Adrenal gland (tissue), 12 donors: ENCODE data around the gene NPAS3. TPM values are rescaled to one million over a fixed set of nuclear protein-coding genes. Genes with fewer than 3 reads are reported as not detected.

Experiments used
- DNase-seq, 7 donors: peaks; one replicate each; pipeline ENCODE4 v3.0.0-alpha.2; 2019 to 2020
- H3K27ac ChIP-seq, 5 donors: fragments of 200-600 bp; sonication (generic) in 4 of 5; 1 replicate in 3 of 5; 2 replicates in 2 of 5; pipeline versions ENCODE4 v1.5.1 to v1.8.0; 2016 to 2020; ENCODE audit warnings: mild to moderate bottlenecking in 1 of 5
- H3K27me3 ChIP-seq: fragments of 200-600 bp; 2 replicates; pipeline ENCODE4 v1.8.0; 2021
- H3K36me3 ChIP-seq, 2 donors: fragments of 200-600 bp; replicated peaks in 1 of 2; 1 replicate in 1 of 2; 2 replicates in 1 of 2; pipeline versions ENCODE4 v1.5.1 to v1.8.0; 2018 to 2022
- H3K4me1 ChIP-seq, 2 donors: fragments of 200-600 bp; replicated peaks in 1 of 2; 1 replicate in 1 of 2; 2 replicates in 1 of 2; pipeline versions ENCODE4 v1.5.1 to v1.8.0; 2018 to 2021
- H3K4me3 ChIP-seq, 4 donors: fragments of 200-600 bp; sonication (generic) in 3 of 4; one replicate each; pipeline ENCODE4 v1.5.1; 2016 to 2018
- H3K9me3 ChIP-seq, 3 donors: fragments of 200-600 bp; sonication (generic) in 1 of 3; replicated peaks in 1 of 3; 1 replicate in 2 of 3; 2 replicates in 1 of 3; pipeline versions ENCODE4 v1.5.1 to v1.8.0; 2016 to 2021
- CTCF ChIP-seq, 6 experiments: fragments of 450-650 bp in 4 of 6; fragments of 200-600 bp in 2 of 6; sonication (generic) in 1 of 6; IDR thresholded peaks; 1 replicate in 5 of 6; 2 replicates in 1 of 6; pipeline versions ENCODE4 v1.5.1 to v1.8.0; 2016 to 2021; ENCODE audit warnings: antibody characterized with exemption in 6 of 6, mild to moderate bottlenecking in 2 of 6, moderate library complexity in 1 of 6
- POLR2A ChIP-seq, 2 donors: fragments of 450-650 bp; IDR thresholded peaks; one replicate each; pipeline ENCODE4 v1.6.1; 2017; ENCODE audit warnings: antibody characterized with exemption in 2 of 2, mild to moderate bottlenecking in 2 of 2, moderate library complexity in 1 of 2
- WGBS, 4 donors: extraction: QIAGEN DNeasy Blood & Tissue Kit in 2 of 4; methylation state at CpG; one replicate each; pipeline versions ENCODE4 v1.1.5 to v1.1.7; 2013 to 2017; 5-methylcytosine and 5-hydroxymethylcytosine counted together
- intact Hi-C, 2 donors: fragments of 100-400 bp; cut with DNase I; formaldehyde crosslinking; loops; one replicate each; pipeline versions ENCODE4 v1.14.1 to v1.15.0; 2022 to 2023
- polyA plus RNA-seq, 3 donors: library from polyadenylated mRNA; stranded (reverse); fragments of 200-250 nt in 2 of 3; fragments of 350-450 nt in 1 of 3; fragmentation: Illumina TruSeq in 1 of 3; extraction: RNeasy Lipid Tissue Mini Kit (QIAGEN cat#74804) in 1 of 3; gene quantifications; one replicate each; pipeline ENCODE4 v1.2.3, GENCODE V29; 2013 to 2014
- total RNA-seq, 9 donors: library from RNA; depleted of rRNA in 4 of 9; stranded (reverse); fragments of >200 nt in 4 of 9; fragments of 120-200 nt in 1 of 9; fragmentation: NEBNext Ultra II Directional in 1 of 9; extraction: Animal tissue kit (Norgen Biotek cat#: 25700) in 1 of 9; gene quantifications; one replicate each; pipeline versions ENCODE4 v1.1.0 to v1.2.4, GENCODE V29; 2013 to 2023
- donor health status: healthy with polysubstance abuse.
- donor health status: Bipolar disorder and iron deficiency.
- donor health status: DM: yes; HTN: yes; CAD: no.
- donor health status: DM: no; HTN: no; CAD: no.
- donor health status: DM: no; HTN: no; CAD: no.
- donor health status: DM: yes; HTN: yes; CAD: no.

Gene NPAS3
- total and polyA plus RNA-seq, 12 donors: 0.36 to 7.5 (median 1.5) TPM

GRCh38 chr14:33118668-33119067 is 180.0 kb downstream of the NPAS3 start:
- WGBS, 4 donors: 32 to 51% (median 47%) methylated on average over 1 of the region's 1 CpG
- no peak overlapping the region for H3K4me3 ChIP-seq
- H3K4me1 ChIP-seq: no peaks in the 10 kb centered on the region
- H3K9me3 ChIP-seq: no peaks in the 10 kb centered on the region
- H3K36me3 ChIP-seq: no peaks in the 10 kb centered on the region
- no peak overlapping the region for H3K27ac ChIP-seq
- H3K27me3 ChIP-seq: no peaks in the 10 kb centered on the region
- TF ChIP-seq POLR2A (IDR thresholded peaks at IDR 0.05) (no peak), CTCF (IDR thresholded peaks at IDR 0.05) (no peak)
- intact Hi-C loops: no loop called here
- DNase-seq: no peak

GRCh38 chr14:33120341-33120740 is 181.7 kb downstream of the NPAS3 start:
- Histone ChIP-seq H3K27me3 (no peaks in the 10 kb centered on the region), H3K9me3 (no peaks in the 10 kb centered on the region), H3K36me3 (no peaks in the 10 kb centered on the region), H3K27ac (no peak overlapping the region), H3K4me3 (no peak overlapping the region), H3K4me1 (no peaks in the 10 kb centered on the region)
- no peak for TF ChIP-seq POLR2A (IDR thresholded peaks at IDR 0.05)
- no peak for TF ChIP-seq CTCF (IDR thresholded peaks at IDR 0.05)
- intact Hi-C loops: no loop called here
- DNase-seq: no peak
- WGBS, 4 donors: 59 to 94% (median 81%) methylated on average over 3 of the region's 3 CpGs

- H3K27me3 ChIP-seq: no peaks in the 10 kb centered on the region
- intact Hi-C loops: no loop called here
- H3K9me3 ChIP-seq: no peaks in the 10 kb centered on the region
- DNase-seq: no peak
- no peaks in the 10 kb centered on the region for H3K36me3 ChIP-seq
- no peak overlapping the region for H3K27ac ChIP-seq
- TF ChIP-seq CTCF (IDR thresholded peaks at IDR 0.05) (no peak), POLR2A (IDR thresholded peaks at IDR 0.05) (no peak)
- 73 to 80% (median 78%) methylated on average over 4 of the region's 4 CpGs for WGBS, 4 donors
- no peak overlapping the region for H3K4me3 ChIP-seq
- no peaks in the 10 kb centered on the region for H3K4me1 ChIP-seq
Observed at GRCh38 chr14:33120966-33121365, 182.3 kb downstream of the NPAS3 start.

GRCh38 chr14:33123281-33123680 is 184.6 kb downstream of the NPAS3 start:
- DNase-seq: no peak
- Histone ChIP-seq H3K27me3 (no peaks in the 10 kb centered on the region), H3K36me3 (no peaks in the 10 kb centered on the region), H3K27ac (no peak overlapping the region), H3K9me3 (no peaks in the 10 kb centered on the region), H3K4me1 (no peaks in the 10 kb centered on the region), H3K4me3 (no peak overlapping the region)
- TF ChIP-seq CTCF (IDR thresholded peaks at IDR 0.05) (no peak), POLR2A (IDR thresholded peaks at IDR 0.05) (no peak)
- intact Hi-C loops: no loop called here
- WGBS, 4 donors: 64 to 98% (median 87%) methylated on average over 2 of the region's 2 CpGs
